ENCODE data around the gene SLC18A3.

SLC18A3 gene

DNA sequence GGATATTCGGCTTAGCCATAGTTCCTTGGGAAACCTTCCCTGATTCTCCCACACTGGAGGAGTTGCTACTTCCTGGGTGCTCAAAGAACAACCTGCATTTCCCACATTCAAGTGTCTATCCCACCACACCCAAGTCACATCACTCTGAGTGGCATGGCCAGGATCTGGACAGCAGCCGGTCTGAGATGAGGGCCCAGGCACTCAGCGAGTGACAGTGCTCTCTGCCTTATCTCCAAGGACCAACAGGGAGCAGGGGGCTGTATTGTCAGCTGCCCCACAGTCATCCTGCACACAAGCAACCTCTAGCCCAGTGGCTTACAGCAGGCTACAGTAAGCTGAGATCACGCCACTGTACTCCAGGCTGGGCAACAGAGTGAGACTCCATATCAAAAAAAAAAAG is 16.1 kb upstream of the SLC18A3 start:
- TF ChIP-seq, protein P1, sequence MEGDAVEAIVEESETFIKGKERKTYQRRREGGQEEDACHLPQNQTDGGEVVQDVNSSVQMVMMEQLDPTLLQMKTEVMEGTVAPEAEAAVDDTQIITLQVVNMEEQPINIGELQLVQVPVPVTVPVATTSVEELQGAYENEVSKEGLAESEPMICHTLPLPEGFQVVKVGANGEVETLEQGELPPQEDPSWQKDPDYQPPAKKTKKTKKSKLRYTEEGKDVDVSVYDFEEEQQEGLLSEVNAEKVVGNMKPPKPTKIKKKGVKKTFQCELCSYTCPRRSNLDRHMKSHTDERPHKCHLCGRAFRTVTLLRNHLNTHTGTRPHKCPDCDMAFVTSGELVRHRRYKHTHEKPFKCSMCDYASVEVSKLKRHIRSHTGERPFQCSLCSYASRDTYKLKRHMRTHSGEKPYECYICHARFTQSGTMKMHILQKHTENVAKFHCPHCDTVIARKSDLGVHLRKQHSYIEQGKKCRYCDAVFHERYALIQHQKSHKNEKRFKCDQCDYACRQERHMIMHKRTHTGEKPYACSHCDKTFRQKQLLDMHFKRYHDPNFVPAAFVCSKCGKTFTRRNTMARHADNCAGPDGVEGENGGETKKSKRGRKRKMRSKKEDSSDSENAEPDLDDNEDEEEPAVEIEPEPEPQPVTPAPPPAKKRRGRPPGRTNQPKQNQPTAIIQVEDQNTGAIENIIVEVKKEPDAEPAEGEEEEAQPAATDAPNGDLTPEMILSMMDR (IDR thresholded peaks at IDR 0.05; ENCODE audit: insufficient read depth, low read length, missing control alignments) = no peak
- DNase-seq (ENCODE audit: low read depth, low spot score) = no peak
- ChIA-PET POLR2A (no interaction called here), CTCF (interaction anchor here (0.5 to 5.0 kb wide), 26 partner anchors 8 to 666 kb away, joined by 3 to 46 read pairs (median 6); partner anchors contain the start of gene ERCC6)
- no peak overlapping the region for H3K4me3 ChIP-seq (ENCODE audit: low read depth, low read length)

DNA sequence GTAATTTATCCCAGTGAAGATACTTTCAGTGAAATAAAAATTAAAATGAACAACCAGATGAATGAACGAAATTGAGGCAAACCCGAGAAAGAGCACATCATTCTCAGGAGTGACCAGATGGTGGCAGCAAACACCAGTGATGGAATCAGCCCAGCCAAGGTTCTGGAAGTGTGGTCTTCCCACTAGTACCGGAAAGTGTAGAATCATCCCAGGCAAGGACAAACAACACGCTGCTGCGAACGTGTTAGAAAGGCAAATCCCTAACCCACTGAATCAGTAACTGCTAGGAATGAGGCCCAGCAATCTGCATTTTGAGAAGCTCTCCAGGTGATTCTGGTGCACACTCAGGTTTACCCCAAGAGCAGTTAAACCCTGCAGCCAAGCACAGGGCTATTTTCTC is 15.5 kb upstream of the SLC18A3 start:
- TF ChIP-seq, protein P1 (IDR thresholded peaks at IDR 0.05; ENCODE audit: insufficient read depth, low read length, missing control alignments) = peak; percentile 73
- POLR2A ChIA-PET = no interaction called here
- no peak overlapping the region for H3K4me3 ChIP-seq (ENCODE audit: low read depth, low read length)
- DNase-seq (ENCODE audit: low read depth, low spot score) = no peak
- CTCF ChIA-PET = interaction anchor here (0.6 to 5.0 kb wide), 28 partner anchors 10 to 666 kb away, joined by 3 to 46 read pairs (median 3); partner anchors contain the start of genes ERCC6 and SLC18A3

DNA sequence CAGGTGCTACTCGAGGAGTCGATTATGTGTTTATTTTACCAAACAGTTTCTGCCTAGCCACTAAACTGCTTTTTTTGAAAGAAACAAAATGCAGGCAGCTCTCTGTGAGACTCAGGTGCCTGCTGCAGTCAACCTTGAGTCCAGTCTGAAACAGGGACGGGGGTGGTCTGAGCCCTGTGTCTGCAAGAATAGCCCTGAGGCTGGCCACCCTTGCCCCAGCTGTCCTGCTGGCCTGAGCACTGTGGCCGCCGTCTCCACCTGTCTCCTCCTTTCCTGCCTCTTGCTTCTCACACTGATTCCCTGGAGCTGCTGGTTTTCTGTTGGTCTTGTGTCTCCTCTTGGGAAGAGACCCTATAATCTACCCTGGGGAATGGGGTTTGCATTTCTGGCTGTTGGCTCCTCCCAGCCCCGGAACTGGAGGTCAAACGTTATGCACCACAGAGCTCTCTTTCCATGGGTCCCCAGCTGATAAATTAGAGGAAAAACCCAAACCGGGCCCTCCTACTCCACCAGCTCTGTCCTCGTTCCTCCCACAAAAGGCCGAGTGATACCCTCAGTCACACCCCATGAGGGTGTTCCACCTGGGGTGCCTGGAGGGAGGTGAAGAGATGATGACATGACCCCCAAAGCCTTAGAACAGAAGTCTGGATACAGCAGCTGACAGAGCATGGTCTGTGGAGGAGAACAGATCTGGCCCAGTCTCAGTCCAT is 15.0 kb upstream of the SLC18A3 start:
- ChIA-PET POLR2A (no interaction called here), CTCF (interaction anchor here (0.6 to 5.0 kb wide), 27 partner anchors 10 to 933 kb away, joined by 3 to 46 read pairs (median 3); partner anchors contain the start of genes ERCC6 and SLC18A3)
- no peak overlapping the region for H3K4me3 ChIP-seq (ENCODE audit: low read depth, low read length)
- TF ChIP-seq, protein P1 (IDR thresholded peaks at IDR 0.05; ENCODE audit: insufficient read depth, low read length, missing control alignments) = no peak
- DNase-seq (ENCODE audit: low read depth, low spot score) = no peak

DNA sequence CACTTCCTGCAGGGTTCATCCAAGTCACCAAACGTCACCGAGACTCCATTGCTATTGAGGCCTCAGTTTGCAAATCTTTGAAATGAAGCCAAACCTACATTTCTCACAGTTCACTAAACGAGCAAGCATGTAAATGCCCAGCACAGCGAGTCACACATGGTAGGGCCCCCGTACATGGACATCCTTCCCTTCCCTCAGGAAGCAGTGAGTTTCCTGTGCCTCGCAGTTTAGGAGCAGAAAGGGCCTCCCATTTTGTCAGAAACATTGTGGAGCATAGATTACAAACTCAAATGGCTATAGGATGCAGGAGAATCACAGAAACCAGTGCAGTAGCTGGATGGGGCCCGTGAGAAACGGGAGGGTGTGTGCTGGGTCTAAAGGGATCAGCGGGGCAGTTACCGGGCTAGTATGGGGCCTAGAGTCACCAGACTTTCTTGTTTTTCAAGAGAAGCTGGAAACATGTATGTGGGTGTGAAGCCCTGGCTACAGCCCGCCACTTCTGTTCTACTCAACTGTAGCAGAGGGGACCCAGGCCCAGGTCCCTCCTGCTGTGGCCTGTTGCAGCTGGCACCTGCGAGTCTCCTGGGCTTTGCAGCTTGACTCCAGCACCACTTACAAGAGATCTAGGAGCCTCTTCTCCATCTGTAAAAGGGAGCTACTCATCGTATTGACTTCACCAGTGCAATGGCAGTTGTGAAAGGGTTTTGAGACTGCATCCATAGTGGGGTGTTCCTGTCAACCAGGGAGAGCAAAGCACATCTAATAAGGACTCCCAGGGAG is 14.2 kb upstream of the SLC18A3 start:
- no peak overlapping the region for H3K4me3 ChIP-seq (ENCODE audit: low read depth, low read length)
- ChIA-PET CTCF (interaction anchor here (0.7 to 5.0 kb wide), 13 partner anchors 10 to 934 kb away, joined by 3 to 46 read pairs (median 4); partner anchors contain the start of genes ERCC6 and SLC18A3), POLR2A (no interaction called here)
- no peak for DNase-seq (ENCODE audit: low read depth, low spot score)
- TF ChIP-seq, protein P1 (IDR thresholded peaks at IDR 0.05; ENCODE audit: insufficient read depth, low read length, missing control alignments) = no peak

DNA sequence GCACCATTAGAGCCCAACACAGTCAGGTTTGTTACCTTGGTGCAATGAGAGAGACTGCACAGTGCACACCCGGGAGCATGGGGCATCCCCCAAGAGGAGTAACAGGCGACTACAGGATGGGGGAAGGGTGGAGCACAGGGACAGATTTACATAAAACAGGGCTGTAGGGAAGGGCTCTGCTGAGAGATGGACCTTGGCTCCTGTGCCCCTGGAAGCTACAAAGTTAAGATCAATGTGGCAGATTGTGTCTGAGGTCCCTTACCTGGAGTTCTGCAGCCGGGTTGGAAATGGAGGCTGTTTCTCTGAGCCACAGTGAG is 13.7 kb upstream of the SLC18A3 start:
- H3K4me3 ChIP-seq (ENCODE audit: low read depth, low read length) = no peak overlapping the region
- ChIA-PET CTCF (interaction anchor here (1.9 to 5.0 kb wide), 6 partner anchors 9 to 627 kb away, joined by 5 to 46 read pairs (median 12); partner anchors contain the start of gene ERCC6), POLR2A (no interaction called here)
- TF ChIP-seq, protein P1 (IDR thresholded peaks at IDR 0.05; ENCODE audit: insufficient read depth, low read length, missing control alignments) = no peak
- no peak for DNase-seq (ENCODE audit: low read depth, low spot score)

GRCh38 chr10:49596836-49597235 is 13.3 kb upstream of the SLC18A3 start:
- TF ChIP-seq, protein P1 (IDR thresholded peaks at IDR 0.05; ENCODE audit: insufficient read depth, low read length, missing control alignments) = no peak
- H3K4me3 ChIP-seq (ENCODE audit: low read depth, low read length) = no peak overlapping the region
- ChIA-PET POLR2A (no interaction called here), CTCF (interaction anchor here (5.0 kb wide), 1 partner anchor 9 kb away, joined by 46 read pairs; no protein-coding TSS in a partner anchor)
- DNase-seq (ENCODE audit: low read depth, low spot score) = no peak

Data from AG04449 (cell line).